KG1 (cell line): ENCODE data around the gene TMEM14A.
"Not testable (repeated sequence)": the region's sequence is repeated elsewhere in the genome, so short reads cannot be mapped to it uniquely, and the experiment has no call there.

ENCODE experiments used
- DNase-seq: peaks from one replicate; lab custom pipeline; 2025; lab: John Stamatoyannopoulos, UW

Gene TMEM14A

GRCh38 chr6:52697903-52698302, 27.0 kb downstream of the TMEM14A start:
- DNase-seq: no peak

DNA sequence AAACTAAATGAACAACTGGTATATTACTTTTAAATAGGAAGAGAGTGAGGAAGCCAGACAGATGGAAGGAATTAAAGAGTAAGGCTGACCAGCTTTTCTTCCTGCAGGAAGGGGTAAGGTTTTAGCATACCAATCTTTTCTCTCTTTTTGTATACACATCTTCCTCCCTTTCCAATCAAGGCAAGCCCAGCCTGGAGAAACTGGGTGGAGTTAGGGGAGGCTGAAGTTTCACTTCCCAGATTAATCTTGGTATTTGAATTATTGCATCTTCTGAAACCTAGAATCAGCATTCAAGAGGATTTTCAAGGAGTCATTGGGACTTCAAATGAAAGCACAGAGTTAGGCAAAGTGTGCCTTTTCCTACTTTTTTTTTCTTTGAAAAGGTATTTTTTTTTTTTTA, 33.1 kb downstream of the TMEM14A start:
- no peak for DNase-seq

- not testable (repeated sequence) for DNase-seq
These were observed 34.0 kb downstream of the TMEM14A start for GRCh38 chr6:52704781-52705502.

GRCh38 chr6:52706001-52706400, 35.1 kb downstream of the TMEM14A start:
- no peak for DNase-seq

DNA sequence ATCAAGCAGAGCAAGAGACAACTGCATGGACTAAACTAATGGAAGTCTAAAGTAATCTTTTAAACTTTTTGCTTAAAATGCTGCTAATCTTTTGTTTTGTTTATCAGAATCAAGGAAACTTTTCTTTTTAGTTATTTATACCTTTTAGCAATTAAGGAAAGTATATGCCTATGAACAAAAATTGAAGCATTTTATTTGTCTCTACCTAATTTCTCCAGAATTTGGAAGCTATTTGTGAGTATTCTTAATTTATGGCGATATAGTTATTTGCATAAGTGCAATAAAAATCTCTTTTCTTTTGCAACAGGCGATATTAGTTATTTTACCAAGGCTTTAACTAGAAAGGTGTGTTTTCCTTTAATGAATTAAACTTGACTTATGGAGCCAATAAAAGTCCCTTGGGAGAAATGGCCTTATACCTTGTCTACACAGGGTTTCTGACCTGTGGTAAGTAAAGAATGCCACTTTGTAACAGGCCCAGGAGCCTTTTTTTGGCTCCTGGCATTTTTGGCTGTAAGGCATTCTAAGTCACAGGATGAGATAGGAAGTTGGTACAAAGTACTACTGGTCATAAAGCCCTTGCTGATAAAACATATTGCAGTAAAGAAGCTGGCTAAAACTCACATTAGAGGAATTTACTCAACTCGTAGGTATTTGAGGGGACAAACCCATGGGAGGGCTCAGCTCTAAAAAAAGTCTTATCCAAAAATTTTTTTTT, 37.2 kb downstream of the TMEM14A start:
- DNase-seq: no peak

DNA sequence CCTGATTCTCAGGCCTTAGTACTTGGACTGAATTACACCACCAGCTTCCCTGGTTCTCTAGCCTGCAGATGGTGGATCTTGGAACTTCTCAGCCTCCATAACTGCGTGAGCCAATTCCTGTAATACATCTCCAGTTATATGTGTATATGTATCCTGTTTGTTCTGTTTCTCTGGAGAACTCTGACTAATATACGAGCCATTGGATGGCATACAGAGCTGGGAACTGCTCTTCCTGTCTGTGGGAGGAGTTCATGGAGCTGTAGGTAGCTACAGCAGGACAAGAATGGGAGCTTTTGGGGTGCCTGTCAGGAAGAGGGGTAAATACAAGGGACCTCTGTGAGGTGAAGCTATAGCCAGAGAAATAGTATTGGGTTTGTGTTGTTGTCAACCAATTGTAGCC, 41.2 kb downstream of the TMEM14A start:
- no peak for DNase-seq

- DNase-seq: not testable (repeated sequence)
These were observed 43.8 kb downstream of the TMEM14A start for GRCh38 chr6:52714761-52715160.

- no peak for DNase-seq
These were observed 47.6 kb downstream of the TMEM14A start for GRCh38 chr6:52718550-52718949.

DNA sequence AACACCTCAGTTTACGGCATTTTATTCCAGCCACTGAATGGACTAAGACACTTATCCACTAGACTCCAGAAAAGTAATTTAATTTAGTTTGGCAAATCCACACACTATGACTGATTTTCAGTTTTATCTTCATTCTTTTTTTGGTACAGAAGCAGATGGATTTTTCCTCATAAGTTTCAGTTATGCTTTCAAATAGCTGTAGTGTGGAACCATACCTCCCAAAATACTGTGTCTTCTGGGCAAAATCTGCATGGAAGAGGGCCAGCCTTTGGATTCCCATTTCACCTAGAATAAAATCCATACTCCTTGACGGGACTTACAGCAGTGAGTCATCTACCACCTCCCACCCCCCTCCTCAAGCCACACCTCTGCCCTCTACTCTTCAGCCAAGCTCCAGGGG, 49.4 kb downstream of the TMEM14A start:
- no peak for DNase-seq

- DNase-seq: no peak
These were observed 53.1 kb downstream of the TMEM14A start for GRCh38 chr6:52724042-52724405.

DNA sequence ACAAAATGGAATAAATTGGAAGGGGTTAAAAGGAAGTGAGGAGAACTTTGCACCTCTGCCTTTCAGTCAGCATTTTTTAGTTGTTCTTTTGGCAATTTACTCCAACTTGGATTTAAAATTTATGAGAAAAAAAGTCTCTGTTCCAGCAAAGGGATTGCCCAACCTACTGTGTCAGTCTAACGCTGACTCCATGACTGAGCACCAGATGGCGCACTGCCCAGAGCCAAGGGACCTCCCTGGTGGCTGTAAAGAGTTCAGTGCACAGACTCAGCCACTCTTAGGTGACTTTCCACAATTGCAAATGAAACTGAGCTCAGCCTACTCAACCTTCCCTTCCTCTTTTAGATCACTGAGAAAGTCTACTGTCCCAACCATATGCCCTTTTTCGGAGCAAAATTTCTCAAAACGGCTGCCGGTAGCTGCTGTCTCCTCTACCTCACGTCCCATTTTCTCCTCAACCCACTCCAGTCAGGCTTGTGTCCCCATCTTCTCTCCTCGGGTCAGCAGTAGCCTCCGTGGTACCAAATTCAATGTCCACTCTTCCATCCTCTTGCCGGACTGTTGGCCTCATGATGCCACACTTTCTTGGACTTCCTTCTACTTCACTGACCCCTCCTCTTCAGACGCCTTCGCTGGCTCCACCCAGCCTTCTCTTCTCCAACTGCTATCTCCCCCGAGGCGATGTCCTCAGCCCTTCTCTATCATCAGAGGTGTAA, 53.7 kb downstream of the TMEM14A start:
- DNase-seq: peak; percentile 45

GRCh38 chr6:52725143-52725534, 54.2 kb downstream of the TMEM14A start:
- DNase-seq: no peak

GRCh38 chr6:52725535-52726192, 54.8 kb downstream of the TMEM14A start:
- DNase-seq: no peak

DNA sequence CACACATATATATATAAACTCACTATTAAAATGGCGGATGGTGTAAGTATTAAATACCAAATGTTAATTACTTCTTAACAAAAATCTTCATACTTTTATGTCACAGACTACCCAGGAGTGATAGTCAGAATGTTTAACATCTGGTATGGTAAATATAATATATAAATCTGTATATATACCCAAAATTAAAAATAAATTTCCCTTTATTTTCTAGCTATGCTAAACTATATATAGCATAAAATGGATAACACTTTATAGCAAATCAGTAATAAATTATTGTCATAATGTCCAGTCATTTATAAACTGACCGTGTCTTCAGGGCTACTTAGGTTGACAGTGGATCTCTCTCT, 55.3 kb downstream of the TMEM14A start:
- no peak for DNase-seq

DNA sequence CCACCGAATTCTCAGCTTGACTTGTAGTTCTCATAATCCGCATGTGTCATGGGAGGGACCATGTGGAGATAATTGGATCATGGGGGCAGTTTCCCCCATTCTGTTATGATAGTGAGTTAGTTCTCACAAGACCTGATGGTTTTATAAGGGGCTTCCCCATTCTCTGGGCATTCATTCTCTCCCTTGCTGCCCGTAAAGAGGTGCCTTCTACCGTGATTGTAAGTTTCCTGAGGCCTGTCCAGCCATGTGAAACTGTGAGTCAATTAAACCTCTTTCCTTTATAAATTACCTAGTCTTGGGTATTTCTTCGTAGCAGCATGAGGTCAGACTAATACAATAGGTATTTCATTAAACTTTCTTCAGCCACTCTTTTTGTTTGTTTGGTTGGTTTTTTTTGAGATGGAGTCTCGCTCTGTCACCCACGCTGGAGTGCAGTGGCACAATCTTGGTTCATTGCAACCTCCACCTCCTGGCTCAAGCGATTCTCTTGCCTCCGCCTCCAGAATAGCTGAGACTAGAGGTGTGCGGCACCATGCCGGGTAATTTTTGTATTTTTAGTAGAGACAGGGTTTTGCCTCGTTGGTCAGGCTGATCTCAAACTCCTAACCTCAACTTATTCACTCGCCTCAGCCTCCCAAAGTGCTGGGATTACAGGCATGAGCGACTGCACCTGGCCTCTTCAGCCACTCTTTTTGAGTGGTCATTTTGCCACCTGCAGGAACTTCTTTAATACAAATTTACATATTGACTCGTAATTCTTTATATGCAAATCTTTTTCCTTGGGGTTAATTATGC, 56.0 kb downstream of the TMEM14A start:
- no peak for DNase-seq

- no peak for DNase-seq
These were observed 57.0 kb downstream of the TMEM14A start for GRCh38 chr6:52727908-52728307.

DNA sequence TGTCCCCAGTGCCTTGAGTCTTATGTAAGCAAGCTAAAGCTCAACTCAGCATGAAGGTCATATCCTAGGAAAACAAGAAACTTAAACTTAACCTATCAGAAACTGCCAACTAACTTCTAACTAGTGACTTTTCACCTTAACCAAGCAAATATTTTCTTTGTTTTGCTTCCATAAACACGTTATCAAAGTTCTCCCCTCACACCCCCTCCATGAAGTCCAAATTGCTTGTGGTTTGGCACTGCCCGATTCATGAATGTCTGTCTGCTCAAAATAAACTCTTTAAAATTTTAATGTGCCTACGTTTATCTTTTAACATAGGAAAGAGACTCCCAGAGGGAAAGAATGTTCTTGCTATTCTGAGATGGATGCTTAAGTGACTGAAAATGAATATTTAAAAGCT, 57.5 kb downstream of the TMEM14A start:
- DNase-seq: no peak

- no peak for DNase-seq
These were observed 58.7 kb downstream of the TMEM14A start for GRCh38 chr6:52729576-52729975.

- DNase-seq: no peak
These were observed 60.8 kb downstream of the TMEM14A start for GRCh38 chr6:52731719-52732118.

GRCh38 chr6:52733172-52733571, 62.3 kb downstream of the TMEM14A start:
- no peak for DNase-seq

DNA sequence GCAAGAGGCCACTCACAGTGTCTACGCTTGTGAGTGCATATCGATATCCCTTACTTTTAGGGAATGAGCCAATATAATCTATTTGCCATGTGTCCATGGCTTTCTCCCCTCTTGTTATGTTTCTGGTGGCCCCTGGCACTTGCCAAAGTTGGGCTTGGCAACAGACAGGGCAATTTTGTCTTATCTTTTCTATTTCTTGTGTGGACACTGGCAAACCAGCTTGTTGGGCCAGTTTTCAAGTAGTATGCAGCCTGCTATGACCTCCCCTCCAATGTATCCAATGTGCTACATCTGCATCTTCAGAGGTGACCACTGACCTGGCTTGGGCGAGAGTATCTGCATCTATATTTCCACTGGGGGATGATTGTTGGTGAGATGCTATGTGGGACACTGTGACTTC, 63.2 kb downstream of the TMEM14A start:
- no peak for DNase-seq

- no peak for DNase-seq
These were observed 64.2 kb downstream of the TMEM14A start for GRCh38 chr6:52735071-52735470.
